GM12878 (cell line): ENCODE results near the gene HINT1. TPM values are rescaled to one million over a fixed set of nuclear protein-coding genes. Genes with fewer than 3 reads are reported as not detected.

ENCODE experiments used
- ATAC-seq: fragments of 200-7000 bp; cut with Tn5 transposase; 3 replicates; pipeline ENCODE4 v1.9.1; 2020; ENCODE audit warnings: mild to moderate bottlenecking, moderate library complexity
- BruUV-seq: library from RNA; stranded (reverse); fragments of 400-500 nt; replicated peaks from 2 replicates; lab custom pipeline; 2021; lab: Mats Ljungman, UMichigan
- CTCF ChIA-PET: fragments of 300-600 bp; sonication (Branson Sonifier 250); formaldehyde crosslinking; extraction: SDS; loops from one replicate; lab custom pipeline; 2021; ENCODE audit warnings: inconsistent platforms; lab: Yijun Ruan, JAX
- POLR2A ChIA-PET: fragments of 350-600 bp; formaldehyde crosslinking; extraction: SDS; loops from one replicate; lab custom pipeline; 2021; ENCODE audit warnings: inconsistent platforms; lab: Charles Lee
- RAD21 ChIA-PET: fragments of 300-600 bp; sonication (Branson Sonifier 250); formaldehyde crosslinking; loops from one replicate; lab custom pipeline; 2023; ENCODE audit warnings: antibody characterized with exemption; ENCODE audit not compliant: unreplicated experiment; lab: Charles Lee
- SMC1A ChIA-PET: fragments of 300-600 bp; sonication (Branson Sonifier 250); formaldehyde crosslinking; loops from one replicate; lab custom pipeline; 2023; ENCODE audit not compliant: unreplicated experiment, uncharacterized antibody; lab: Charles Lee
- DNase-seq: peaks from one replicate; pipeline ENCODE4 v3.0.0-alpha.2; 2011; ENCODE audit warnings: low read depth, low spot score
- FAIRE-seq: peaks from 3 replicates; lab custom pipeline; 2011; peaks lifted over from hg19 to GRCh38; lab: Jason Lieb, UNC
- H2AFZ ChIP-seq: 2 replicates; pipeline ENCODE4 v1.6.0; 2011; ENCODE audit warnings: low read depth, low read length, control low read depth; ENCODE audit not compliant: control insufficient read depth
- H3K27ac ChIP-seq: 2 replicates; pipeline ENCODE4 v1.5.1; 2011; ENCODE audit warnings: control low read depth; ENCODE audit not compliant: control insufficient read depth, insufficient read depth
- H3K27me3 ChIP-seq, 2 experiments: replicated peaks in 1 of 2; 2 replicates each; pipeline versions ENCODE4 v1.6.0 to v1.6.1; 2011; ENCODE audit warnings: low read length in 1 of 2; ENCODE audit not compliant: control insufficient read depth in 2 of 2, insufficient read depth in 2 of 2
- H3K36me3 ChIP-seq, 2 experiments: 2 replicates each; pipeline ENCODE4 v1.5.1; 2011; ENCODE audit warnings: low read length in 1 of 2; ENCODE audit not compliant: control insufficient read depth in 2 of 2, insufficient read depth in 2 of 2
- H3K4me1 ChIP-seq: 2 replicates; pipeline ENCODE4 v1.6.1; 2011; ENCODE audit warnings: mild to moderate bottlenecking, low read length, moderate library complexity, mixed read lengths; ENCODE audit not compliant: control insufficient read depth, insufficient read depth
- H3K4me2 ChIP-seq: 2 replicates; pipeline ENCODE4 v1.6.0; 2011; ENCODE audit warnings: control low read depth; ENCODE audit not compliant: control insufficient read depth, insufficient read depth
- H3K4me3 ChIP-seq: fragments of 200-600 bp; sonication (generic); 2 replicates; pipeline ENCODE4 v1.5.1; 2016
- H3K79me2 ChIP-seq: 2 replicates; pipeline ENCODE4 v1.6.0; 2011; ENCODE audit warnings: low read length; ENCODE audit not compliant: control insufficient read depth, insufficient read depth
- H3K9ac ChIP-seq: 2 replicates; pipeline ENCODE4 v1.8.0; 2011; ENCODE audit warnings: low read length, control low read depth, mixed read lengths; ENCODE audit not compliant: control insufficient read depth, insufficient read depth
- H3K9me3 ChIP-seq: replicated peaks from 3 replicates; pipeline ENCODE4 v1.5.1; 2011; ENCODE audit warnings: mild to moderate bottlenecking, low read length; ENCODE audit not compliant: control insufficient read depth, insufficient read depth
- H4K20me1 ChIP-seq: 2 replicates; pipeline ENCODE4 v1.6.0; 2011; ENCODE audit not compliant: control insufficient read depth, insufficient read depth
- BCL11A ChIP-seq: IDR thresholded peaks from 2 replicates; pipeline ENCODE4 v1.6.1; 2011; ENCODE audit warnings: low read depth, low read length
- CBFB ChIP-seq: IDR thresholded peaks from 2 replicates; pipeline ENCODE4 v1.6.1; 2016; ENCODE audit warnings: antibody characterized with exemption, low read depth
- FOXK2 ChIP-seq: fragments of 450-650 bp; IDR thresholded peaks from 2 replicates; pipeline ENCODE4 v1.6.1; 2017; ENCODE audit warnings: mild to moderate bottlenecking, moderate library complexity
- IKZF2 ChIP-seq, 2 experiments: fragments of 450-650 bp; IDR thresholded peaks; 2 replicates each; pipeline ENCODE4 v1.6.1; 2017; ENCODE audit warnings: mild to moderate bottlenecking in 2 of 2, moderate library complexity in 2 of 2
- MYC ChIP-seq: IDR thresholded peaks from 2 replicates; pipeline ENCODE4 v1.6.1; 2011; ENCODE audit warnings: mild to moderate bottlenecking, low read length, moderate library complexity, inconsistent platforms; ENCODE audit not compliant: insufficient read depth, insufficient replicate concordance, insufficient read length, severe bottlenecking
- NBN ChIP-seq: fragments of 450-650 bp; IDR thresholded peaks from 2 replicates; pipeline ENCODE4 v1.6.1; 2016
- NFIC ChIP-seq: IDR thresholded peaks from 2 replicates; pipeline ENCODE4 v1.6.1; 2012; ENCODE audit warnings: low read depth, mild to moderate bottlenecking, inconsistent platforms, low read length, moderate library complexity
- NR2F1 ChIP-seq: fragments of 450-650 bp; conservative IDR thresholded peaks from 2 replicates; pipeline ENCODE4 v1.6.1; 2017; ENCODE audit warnings: mild to moderate bottlenecking
- POLR2AphosphoS2 ChIP-seq: IDR thresholded peaks from 2 replicates; pipeline ENCODE4 v1.6.1; 2011; ENCODE audit warnings: low read depth, mild to moderate bottlenecking, low read length, improper control_type of control experiment, moderate library complexity
- RAD21 ChIP-seq: IDR thresholded peaks from 2 replicates; pipeline ENCODE4 v1.6.1; 2011; ENCODE audit warnings: mild to moderate bottlenecking, low read depth, low read length, moderate library complexity; ENCODE audit not compliant: insufficient read depth
- SREBF2 ChIP-seq: IDR thresholded peaks from 2 replicates; pipeline ENCODE4 v1.6.1; 2012; ENCODE audit warnings: mild to moderate bottlenecking, low read length
- TAF1 ChIP-seq: IDR thresholded peaks from 2 replicates; pipeline ENCODE4 v1.6.1; 2011; ENCODE audit warnings: mild to moderate bottlenecking, low read depth, low read length, borderline replicate concordance
- TCF3 ChIP-seq: IDR thresholded peaks from 2 replicates; pipeline ENCODE4 v1.6.1; 2012; ENCODE audit warnings: low read depth, mild to moderate bottlenecking, low read length, borderline replicate concordance; ENCODE audit not compliant: insufficient read depth
- ZNF207 ChIP-seq: fragments of 450-650 bp; IDR thresholded peaks from 2 replicates; pipeline ENCODE4 v1.6.1; 2014; ENCODE audit warnings: antibody characterized with exemption, mild to moderate bottlenecking, borderline replicate concordance
- ZNF217 ChIP-seq: fragments of 450-650 bp; IDR thresholded peaks from 2 replicates; pipeline ENCODE4 v1.6.1; 2017; ENCODE audit warnings: antibody characterized with exemption, mild to moderate bottlenecking
- WGBS: methylation state at CpG from one replicate; pipeline ENCODE4 v1.1.6; 2016; ENCODE audit warnings: low lambda C conversion rate; ENCODE audit not compliant: insufficient replicate concordance, insufficient coverage; ENCODE audit errors: missing lambda C conversion rate; 5-methylcytosine and 5-hydroxymethylcytosine counted together
- in situ Hi-C: fragments of 300-500 bp; cut with MboI; formaldehyde crosslinking; loops from 9 replicates; pipeline ENCODE4 v1.14.3; 2018; ENCODE audit warnings: mixed read lengths
- intact Hi-C: fragments of 100-400 bp; cut with micrococcal nuclease; formaldehyde crosslinking; loops from one replicate; pipeline ENCODE4 v1.14.2; 2022; ENCODE audit not compliant: unreplicated experiment
- polyA plus RNA-seq, 11 experiments: library from polyadenylated mRNA; depleted of rRNA in 4 of 11; unstranded in 6 of 11; stranded (reverse) in 5 of 11; fragments of >200 nt; fragmentation: Nextera tagmentation in 4 of 11; fragmentation: Illumina TruSeq in 1 of 11; extraction: Ambion mirVana in 4 of 11; extraction: Trizol in 1 of 11; gene quantifications; 1 replicate in 1 of 11; 2 replicates in 10 of 11; pipeline versions ENCODE4 v1.2.1 to v1.2.3, GENCODE V29; 2011 to 2016; ENCODE audit warnings: inconsistent platforms in 2 of 11, missing spikeins in 2 of 11, low read depth in 1 of 11
- total RNA-seq, 4 experiments: library from RNA; depleted of rRNA in 3 of 4; stranded (reverse); fragments of >200 nt in 3 of 4; fragmentation: Illumina TruSeq in 1 of 4; extraction: Trizol in 1 of 4; gene quantifications; 2 replicates each; pipeline versions ENCODE4 v1.2.1 to v1.2.3, GENCODE V29; 2013 to 2021

The HINT1 gene
- total and polyA plus RNA-seq, 10 of the 15 experiments (the other 5 are each of a cell fraction or from before 2014, with no cell fraction given) = 253 to 997 (median 562) TPM

DNA sequence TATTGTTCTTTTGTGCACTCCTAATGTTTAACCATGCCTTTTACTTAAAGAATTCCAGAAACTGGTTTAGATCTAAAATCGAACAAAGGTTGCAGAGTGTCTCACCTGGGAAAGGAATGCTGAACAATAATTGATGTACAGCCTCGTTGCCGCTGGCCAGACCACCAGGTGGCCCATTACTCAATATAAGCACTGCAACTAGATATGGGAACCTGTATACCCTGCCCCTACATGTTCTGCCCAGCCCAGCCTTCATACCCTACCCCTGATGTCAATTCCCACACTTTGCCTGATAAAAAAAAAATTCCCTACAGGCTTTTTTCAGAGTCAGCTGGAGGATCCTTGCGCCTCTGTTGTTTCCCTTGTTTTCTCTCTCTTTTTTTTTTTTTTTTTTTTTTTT is 13.8 kb downstream of the HINT1 start:
- POLR2A ChIA-PET = interaction anchor here (1.0 kb wide), 1 partner anchor 10 kb away, joined by 4 read pairs; no protein-coding TSS in a partner anchor
- 85% methylated on average over 4 of the region's 4 CpGs for WGBS

DNA sequence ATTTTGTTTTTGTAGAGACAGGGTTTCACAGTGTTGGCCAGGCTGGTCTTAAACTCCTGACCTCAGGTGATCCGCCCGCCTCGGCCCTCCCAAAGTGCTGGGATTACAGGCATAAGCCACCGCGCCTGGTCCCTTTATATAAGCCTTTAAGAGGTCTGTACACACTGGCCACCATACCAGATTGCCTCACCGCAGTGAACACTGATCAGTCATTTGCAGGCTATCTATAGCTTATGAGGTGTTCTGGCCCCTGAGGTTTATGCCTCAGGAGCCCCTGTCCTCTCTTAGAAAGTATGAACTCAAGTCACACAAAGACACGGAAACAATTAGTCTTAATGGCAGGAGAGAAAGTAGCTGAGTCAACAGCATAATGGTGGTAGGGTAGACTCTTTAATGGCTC is 14.6 kb downstream of the HINT1 start:
- H3K4me1 ChIP-seq = no peaks in the 10 kb centered on the region
- H3K9ac ChIP-seq = no peak overlapping the region
- FAIRE-seq = no peak
- intact Hi-C loops = no loop called here
- no peak for DNase-seq
- WGBS = 86% methylated on average over 7 of the region's 7 CpGs
- ChIA-PET SMC1A (no interaction called here), CTCF (no interaction called here), RAD21 (interaction anchor here (0.5 kb wide), 1 partner anchor 234 kb away, joined by 3 read pairs; no protein-coding TSS in a partner anchor), POLR2A (interaction anchor here (0.6 kb wide), 1 partner anchor 11 kb away, joined by 3 read pairs; no protein-coding TSS in a partner anchor)
- H4K20me1 ChIP-seq = no peaks in the 10 kb centered on the region
- H2AFZ ChIP-seq = no peak overlapping the region
- H3K27me3 ChIP-seq = no peaks in the 10 kb centered on the region
- BruUV-seq = no TSS peak
- H3K4me2 ChIP-seq = no peak overlapping the region
- in situ Hi-C loops = no loop called here
- H3K36me3 ChIP-seq = no peaks in the 10 kb centered on the region
- no peak overlapping the region for H3K4me3 ChIP-seq
- TF ChIP-seq NR2F1 (no peak), TCF3 (no peak), IKZF2 (IDR thresholded peaks at IDR 0.05) (no peak), POLR2AphosphoS2 (no peak)
- H3K27ac ChIP-seq = no peak overlapping the region
- H3K79me2 ChIP-seq = no peaks in the 10 kb centered on the region
- ATAC-seq = no peak
- H3K9me3 ChIP-seq = no peaks in the 10 kb centered on the region

More for the DNA sequence above, 13.8 kb downstream of the HINT1 start:
- CTCF ChIA-PET = no interaction called here
- Histone ChIP-seq H3K4me3 (no peak overlapping the region), H3K27me3 (no peaks in the 10 kb centered on the region), H3K27ac (no peak overlapping the region), H3K79me2 (no peaks in the 10 kb centered on the region), H3K4me1 (no peaks in the 10 kb centered on the region), H3K4me2 (no peak overlapping the region), H4K20me1 (no peaks in the 10 kb centered on the region), H3K36me3 (no peaks in the 10 kb centered on the region), H3K9ac (no peak overlapping the region), H3K9me3 (no peaks in the 10 kb centered on the region), H2AFZ (no peak overlapping the region)
- RAD21 ChIA-PET = no interaction called here
- SMC1A ChIA-PET = no interaction called here
- no peak for ATAC-seq
- intact Hi-C loops (no loop called here), in situ Hi-C loops (no loop called here)
- DNase-seq = no peak
- FAIRE-seq = no peak
- TF ChIP-seq NFIC (no peak), ZNF217 (no peak), MYC (no peak), SREBF2 (no peak), RAD21 (no peak), ZNF207 (no peak), BCL11A (no peak), FOXK2 (no peak), CBFB (no peak), NBN (no peak), TAF1 (no peak)
- BruUV-seq = no TSS peak
